Germinal center (tissue), 1 donor: ENCODE measurements around the gene SHPK.

Experiments used
- DNase-seq: peaks from one replicate; pipeline ENCODE4 v3.0.0; 2012; ENCODE audit warnings: mixed read lengths, low spot score

The SHPK gene

GRCh38 chr17:3659541-3660111, 23.6 kb upstream of the SHPK start:
- no peak for DNase-seq

DNA sequence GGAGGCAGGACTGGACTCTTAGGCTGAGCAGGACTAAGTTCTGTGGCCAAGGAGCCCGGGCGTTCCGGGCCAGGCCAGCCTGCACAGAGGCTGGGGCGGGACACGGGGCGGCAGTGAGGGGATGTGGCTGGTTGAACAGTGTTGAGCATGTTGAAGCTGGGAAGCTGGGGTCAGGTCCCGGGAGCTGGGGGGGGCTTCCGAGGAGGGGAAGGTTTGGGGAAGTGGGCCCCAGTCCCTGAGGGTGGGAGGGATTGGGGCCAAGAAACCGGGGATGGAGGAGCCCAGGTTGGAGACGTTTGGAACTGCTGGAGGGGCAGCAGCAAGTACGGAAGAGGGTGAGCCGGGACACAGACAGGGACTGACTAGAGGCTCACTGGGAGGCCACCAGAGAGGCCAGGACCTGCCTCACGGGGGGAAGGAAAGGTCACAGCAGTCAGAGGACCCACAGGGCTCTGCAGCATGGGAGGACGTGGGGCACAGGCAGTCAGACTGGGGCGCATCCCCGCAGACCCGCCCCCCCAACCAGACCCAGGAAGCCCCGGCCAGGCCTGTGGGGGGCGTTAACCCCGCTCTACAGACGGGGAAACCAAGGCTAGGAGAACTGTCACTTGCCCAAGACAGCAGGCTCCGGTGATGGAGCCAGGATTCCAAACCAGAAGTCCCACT, 22.9 kb upstream of the SHPK start:
- DNase-seq: no peak

GRCh38 chr17:3657874-3658783, 22.1 kb upstream of the SHPK start:
- no peak for DNase-seq

- no peak for DNase-seq
These were observed 21.5 kb upstream of the SHPK start for GRCh38 chr17:3657588-3657869.

DNA sequence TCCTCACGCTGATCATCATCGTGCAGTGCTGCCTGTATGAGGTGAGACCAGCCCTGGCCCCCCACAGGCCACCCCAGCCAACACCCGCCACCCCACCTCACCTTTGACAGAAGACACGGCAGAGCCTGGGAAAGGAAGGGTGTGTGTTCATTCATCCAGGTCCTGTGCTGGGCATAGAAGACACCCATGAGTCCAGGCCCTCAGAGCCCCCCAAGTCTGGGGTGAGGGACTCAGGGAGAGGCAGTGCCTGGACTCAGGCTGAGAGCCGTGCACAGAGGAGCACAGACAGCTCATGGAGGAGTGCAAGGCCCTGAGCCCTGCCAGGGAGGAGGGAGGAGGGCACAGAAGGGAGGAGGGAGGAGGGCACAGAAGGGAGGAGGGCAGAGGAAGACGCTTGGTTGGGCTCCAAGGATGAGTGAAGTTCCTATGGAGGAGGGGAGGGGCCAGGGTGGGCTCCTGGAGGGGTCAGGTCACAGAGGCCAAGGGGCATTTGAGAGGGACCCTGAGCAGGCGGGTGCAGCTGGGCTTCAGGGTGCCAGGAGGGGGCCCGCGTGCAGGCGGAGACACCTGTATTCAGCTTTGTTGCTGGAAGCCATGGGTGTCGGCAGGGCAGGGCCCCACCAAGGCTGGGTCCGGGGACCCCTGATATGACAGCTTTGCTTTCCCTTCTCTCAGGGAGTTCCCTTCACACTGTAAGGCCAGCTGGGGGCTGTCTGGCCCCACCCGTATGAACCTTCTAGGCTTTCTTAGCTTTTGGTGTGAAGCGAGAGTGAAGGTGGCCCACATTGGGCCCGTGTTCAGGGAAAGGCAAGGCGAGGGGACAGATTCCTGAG, 20.9 kb upstream of the SHPK start:
- no peak for DNase-seq

- DNase-seq: no peak
These were observed 20.3 kb upstream of the SHPK start for GRCh38 chr17:3656353-3656752.

GRCh38 chr17:3655766-3656165, 19.7 kb upstream of the SHPK start:
- DNase-seq: no peak

GRCh38 chr17:3647769-3648555, 11.9 kb upstream of the SHPK start:
- DNase-seq: peak; percentile 52

DNA sequence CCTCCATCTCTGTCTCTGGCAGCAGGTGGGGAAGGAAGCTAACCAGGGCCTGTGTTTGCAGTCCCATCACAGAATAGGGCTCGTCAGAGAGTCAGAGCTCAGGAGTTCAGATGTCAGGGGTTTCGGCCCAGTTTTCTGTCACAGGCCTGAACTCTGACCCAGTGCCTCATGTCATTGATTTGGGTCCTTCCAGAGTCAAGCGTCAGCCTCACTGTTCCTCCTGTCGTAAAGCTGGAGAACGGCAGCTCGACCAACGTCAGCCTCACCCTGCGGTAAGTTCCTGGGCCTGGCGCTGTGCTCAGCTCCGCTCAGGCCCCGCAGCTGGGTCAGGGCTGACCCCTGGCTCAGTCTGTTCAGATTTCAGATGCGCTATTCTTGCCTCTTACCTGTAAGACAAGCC, 11.2 kb upstream of the SHPK start:
- no peak for DNase-seq

DNA sequence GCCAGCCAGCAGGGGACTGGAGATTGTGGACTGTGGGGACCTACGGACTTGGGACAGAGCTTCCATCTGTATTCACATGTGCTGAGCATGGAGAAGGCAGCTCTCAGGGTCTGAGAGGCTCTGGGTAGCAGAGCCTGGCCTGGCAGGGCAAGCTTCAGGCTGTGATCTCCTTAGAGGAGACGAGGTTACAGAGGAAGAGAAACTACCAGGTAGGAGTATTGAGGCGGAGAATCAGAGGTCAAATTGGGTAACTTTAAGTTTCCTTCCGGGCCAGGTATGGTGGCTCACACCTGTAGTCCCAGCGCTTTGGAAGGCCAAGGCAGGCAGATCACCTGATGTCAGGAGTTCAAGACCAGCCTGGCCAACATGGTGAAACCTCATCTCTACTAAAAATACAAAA, 9.3 kb upstream of the SHPK start:
- peak; percentile 49 for DNase-seq

- DNase-seq: no peak
These were observed 7.9 kb upstream of the SHPK start for GRCh38 chr17:3643889-3644349.

- no peak for DNase-seq
These were observed 5.9 kb upstream of the SHPK start for GRCh38 chr17:3641717-3642486.

- DNase-seq: no peak
These were observed 5.0 kb upstream of the SHPK start for GRCh38 chr17:3641014-3641413.

GRCh38 chr17:3639981-3640596, 4.0 kb upstream of the SHPK start:
- no peak for DNase-seq

GRCh38 chr17:3636908-3637373, 891 bp upstream of the SHPK start:
- no peak for DNase-seq

DNA sequence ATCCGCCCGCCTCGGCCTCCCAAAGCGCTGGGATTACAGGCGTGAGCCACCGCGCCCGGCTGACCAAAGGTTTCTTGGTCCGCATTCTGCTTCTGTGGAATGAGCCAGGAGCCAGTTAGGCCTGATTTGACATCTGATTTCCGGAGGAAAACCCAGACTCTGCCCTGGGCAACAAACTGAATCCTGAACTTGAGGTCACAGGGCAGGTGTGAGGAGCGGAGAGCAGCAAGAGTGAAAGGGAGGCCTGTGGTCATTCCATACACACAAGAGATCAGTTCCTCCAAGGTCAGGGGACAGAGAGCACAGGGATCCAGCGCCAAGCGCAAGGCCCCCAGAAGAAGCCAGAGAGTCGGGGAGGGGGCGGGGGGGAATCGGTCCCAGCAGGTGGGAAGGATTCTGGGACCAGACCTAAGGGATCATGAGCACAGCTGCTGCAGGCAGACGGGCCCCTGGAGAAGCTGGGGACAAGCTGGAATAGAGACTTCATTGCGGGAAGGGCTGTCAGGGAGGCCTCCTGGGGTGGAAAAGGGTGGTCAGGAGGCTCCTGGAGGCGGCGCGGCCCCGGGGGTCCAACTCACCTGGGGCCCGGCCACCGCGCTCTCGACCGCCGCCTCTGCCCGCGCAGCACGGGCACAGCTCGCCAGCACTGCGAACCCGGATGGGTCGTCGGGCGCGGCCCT, 436 bp downstream of the SHPK start:
- no peak for DNase-seq

DNA sequence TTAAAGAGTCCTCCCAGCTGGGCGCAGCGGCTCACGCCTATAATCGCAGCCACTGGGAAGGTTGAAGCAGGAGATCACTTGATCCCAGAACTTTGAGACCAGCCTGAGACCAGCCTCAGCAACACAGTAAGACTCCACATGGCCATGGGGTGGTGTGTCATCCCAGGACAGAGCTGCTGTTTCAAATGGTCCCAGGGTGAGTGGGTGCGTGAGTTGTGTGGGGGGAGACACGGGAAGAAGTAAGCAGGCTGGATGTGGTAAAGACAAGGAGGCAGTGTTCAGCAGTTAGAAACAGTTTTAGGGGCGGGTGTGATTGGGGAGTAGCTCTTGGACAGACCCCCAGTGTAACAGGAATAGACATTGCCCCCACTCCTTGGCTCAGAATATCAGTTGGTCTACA, 3.8 kb downstream of the SHPK start:
- DNase-seq: no peak

GRCh38 chr17:3630781-3631180, 5.3 kb downstream of the SHPK start:
- no peak for DNase-seq

- DNase-seq: no peak
These were observed 8.3 kb downstream of the SHPK start for GRCh38 chr17:3627769-3628167.
